Measurements from ENCODE around the gene VAV3.

Gene VAV3

DNA sequence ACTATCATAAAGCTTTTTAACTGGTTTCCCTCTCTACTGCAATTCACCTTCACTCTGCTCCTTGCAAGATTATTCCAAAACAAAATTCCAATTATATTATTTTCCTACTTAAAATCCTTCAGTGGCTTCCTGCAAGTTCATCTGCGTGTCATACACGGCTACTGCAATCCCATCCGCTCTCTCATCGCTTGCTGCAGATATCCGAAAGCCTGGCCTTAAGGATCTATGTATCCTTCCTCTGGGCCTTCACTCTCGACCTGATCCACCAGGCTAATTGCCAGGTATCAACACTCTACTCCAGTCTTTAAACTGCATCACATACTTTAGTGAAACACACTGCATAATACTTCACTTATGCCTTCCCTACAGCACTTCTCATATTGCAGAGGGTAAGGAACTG lies 44.0 kb downstream of the VAV3 start:
- H3K27ac ChIP-seq: no peak overlapping the region
- TF ChIP-seq, protein P1, sequence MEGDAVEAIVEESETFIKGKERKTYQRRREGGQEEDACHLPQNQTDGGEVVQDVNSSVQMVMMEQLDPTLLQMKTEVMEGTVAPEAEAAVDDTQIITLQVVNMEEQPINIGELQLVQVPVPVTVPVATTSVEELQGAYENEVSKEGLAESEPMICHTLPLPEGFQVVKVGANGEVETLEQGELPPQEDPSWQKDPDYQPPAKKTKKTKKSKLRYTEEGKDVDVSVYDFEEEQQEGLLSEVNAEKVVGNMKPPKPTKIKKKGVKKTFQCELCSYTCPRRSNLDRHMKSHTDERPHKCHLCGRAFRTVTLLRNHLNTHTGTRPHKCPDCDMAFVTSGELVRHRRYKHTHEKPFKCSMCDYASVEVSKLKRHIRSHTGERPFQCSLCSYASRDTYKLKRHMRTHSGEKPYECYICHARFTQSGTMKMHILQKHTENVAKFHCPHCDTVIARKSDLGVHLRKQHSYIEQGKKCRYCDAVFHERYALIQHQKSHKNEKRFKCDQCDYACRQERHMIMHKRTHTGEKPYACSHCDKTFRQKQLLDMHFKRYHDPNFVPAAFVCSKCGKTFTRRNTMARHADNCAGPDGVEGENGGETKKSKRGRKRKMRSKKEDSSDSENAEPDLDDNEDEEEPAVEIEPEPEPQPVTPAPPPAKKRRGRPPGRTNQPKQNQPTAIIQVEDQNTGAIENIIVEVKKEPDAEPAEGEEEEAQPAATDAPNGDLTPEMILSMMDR (conservative IDR thresholded peaks at IDR 0.05): no peak

- no peak overlapping the region for H3K27ac ChIP-seq
- TF ChIP-seq, protein P1 (conservative IDR thresholded peaks at IDR 0.05): no peak
Measured at GRCh38 chr1:107920561-107920960, 44.4 kb downstream of the VAV3 start.

- no peak overlapping the region for H3K27ac ChIP-seq
- TF ChIP-seq, protein P1 (conservative IDR thresholded peaks at IDR 0.05): no peak
Measured at GRCh38 chr1:107919953-107920352, 45.0 kb downstream of the VAV3 start.

DNA sequence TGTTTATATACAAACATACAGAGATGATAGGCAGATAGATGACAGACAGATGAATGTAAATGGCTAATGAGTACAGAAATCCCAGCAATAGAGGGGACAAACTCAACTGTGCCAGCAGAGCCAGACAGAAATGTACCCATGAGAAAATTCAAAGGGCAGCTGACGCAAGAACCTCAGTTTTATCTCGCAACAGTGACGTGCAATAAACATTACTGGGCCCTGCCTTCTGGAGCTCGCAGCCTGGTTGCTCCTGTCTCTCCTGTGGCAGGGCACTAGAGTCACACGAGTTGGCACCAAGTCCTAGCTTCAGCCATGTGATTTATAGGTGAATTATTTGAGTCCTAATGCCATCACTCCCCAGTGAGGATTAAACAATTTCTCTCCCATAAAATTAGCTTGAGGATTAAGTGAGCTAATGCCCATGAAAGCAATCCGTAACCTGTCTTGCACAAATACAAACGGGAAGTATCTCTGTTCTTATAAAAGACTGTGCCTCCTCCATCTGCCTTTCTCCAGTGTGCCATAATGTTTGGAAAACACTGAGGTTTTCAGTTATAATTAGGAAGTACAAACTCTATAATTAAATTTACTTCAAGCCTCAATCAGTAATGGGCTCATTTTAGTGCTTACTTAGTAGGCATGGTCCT lies 50.7 kb downstream of the VAV3 start:
- H3K27ac ChIP-seq: no peak overlapping the region
- TF ChIP-seq, protein P1 (conservative IDR thresholded peaks at IDR 0.05): no peak

GRCh38 chr1:107912656-107913055 lies 52.3 kb downstream of the VAV3 start:
- no peak overlapping the region for H3K27ac ChIP-seq
- TF ChIP-seq, protein P1 (conservative IDR thresholded peaks at IDR 0.05): no peak

DNA sequence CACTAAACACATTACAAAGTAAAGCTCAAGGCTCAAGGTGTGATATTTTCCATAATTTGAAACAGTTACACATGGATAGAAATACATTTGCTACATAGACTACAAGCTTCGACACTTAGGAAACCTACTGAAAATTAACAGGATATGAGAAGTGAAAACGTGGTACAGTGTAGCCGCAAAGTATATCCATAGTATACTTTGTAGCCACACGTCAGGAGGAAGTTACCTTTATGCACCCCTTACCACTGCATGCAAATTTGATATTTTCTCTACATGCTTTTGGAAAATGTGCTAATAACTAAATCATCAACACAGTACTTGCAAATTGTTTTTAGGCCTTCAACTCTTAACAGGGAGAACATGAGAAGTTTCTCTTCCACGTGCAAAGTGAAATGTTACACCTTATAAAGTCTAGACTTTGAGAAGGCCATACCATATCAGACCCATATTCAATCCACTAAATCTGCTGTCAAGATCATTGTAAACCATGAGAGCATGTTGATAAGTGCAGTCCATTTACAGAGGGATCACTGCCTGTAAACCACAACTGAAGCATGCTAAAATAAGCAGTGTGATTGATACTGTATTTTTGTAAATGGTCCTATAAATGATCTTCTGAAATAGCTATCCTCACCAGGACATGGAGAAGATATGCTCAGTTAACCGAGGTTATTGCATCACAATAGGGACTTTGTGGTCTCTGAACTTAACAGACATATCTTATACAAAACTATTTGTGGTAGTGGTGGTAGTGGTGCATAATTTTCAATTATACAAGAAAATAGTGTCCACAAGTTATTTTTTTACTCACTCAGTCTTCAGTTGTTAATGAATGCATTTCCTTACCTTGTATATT lies 64.7 kb downstream of the VAV3 start:
- TF ChIP-seq, protein P1 (conservative IDR thresholded peaks at IDR 0.05): no peak

DNA sequence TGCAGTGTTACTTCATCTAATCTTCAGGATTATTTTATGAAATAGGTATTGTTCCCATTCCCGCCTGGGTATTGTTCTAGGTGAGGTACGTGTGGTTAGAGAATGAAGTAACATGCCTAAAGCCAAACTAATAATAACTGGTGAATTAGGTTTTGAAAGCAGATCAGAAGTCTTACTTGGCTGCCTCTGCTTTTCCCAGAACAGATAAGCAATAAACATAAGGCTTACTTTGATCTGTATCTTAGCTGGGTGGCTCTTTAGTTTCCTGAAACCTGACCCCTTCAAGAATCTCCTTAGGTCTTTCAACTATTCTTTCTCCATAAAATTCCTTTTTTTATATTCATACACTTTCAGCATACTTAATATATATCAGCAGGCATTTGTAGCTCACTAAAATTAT lies 65.3 kb downstream of the VAV3 start:
- H3K27ac ChIP-seq: peak overlapping the region; percentile 56
- TF ChIP-seq, protein P1 (conservative IDR thresholded peaks at IDR 0.05): no peak

More for the DNA sequence above, 64.7 kb downstream of the VAV3 start:
- peak overlapping the region; percentile 56 for H3K27ac ChIP-seq
